ENCODE measurements around the gene LIMA1.

- TF ChIP-seq SMC3 (IDR thresholded peaks at IDR 0.05; ENCODE audit: low read depth, low read length) (no peak), CTCF (conservative IDR thresholded peaks at IDR 0.05; ENCODE audit: low read depth, low read length) (no peak), RAD21 (IDR thresholded peaks at IDR 0.05; ENCODE audit: low read length) (no peak), MXI1 (IDR thresholded peaks at IDR 0.05; ENCODE audit: borderline replicate concordance, low read depth, low read length) (no peak; the same call in 1 of the 2 replicates), POLR2A (IDR thresholded peaks at IDR 0.05; ENCODE audit: low read depth, low read length) (no peak), MAFK (IDR thresholded peaks at IDR 0.05; ENCODE audit: low read depth, low read length) (no peak), CEBPB (IDR thresholded peaks at IDR 0.05; ENCODE audit: low read depth, low read length) (no peak), RFX5 (IDR thresholded peaks at IDR 0.05; ENCODE audit: low read depth, low read length) (no peak), MAZ (IDR thresholded peaks at IDR 0.05; ENCODE audit: borderline replicate concordance, low read depth, low read length) (no peak), NFE2L2 (IDR thresholded peaks at IDR 0.05; ENCODE audit: low read depth, low read length) (no peak), BHLHE40 (IDR thresholded peaks at IDR 0.05; ENCODE audit: low read depth, low read length) (no peak), RCOR1 (IDR thresholded peaks at IDR 0.05; ENCODE audit: insufficient replicate concordance, low read length) (no peak), CHD1 (IDR thresholded peaks at IDR 0.05; ENCODE audit: low read depth, low read length) (no peak), ELK1 (IDR thresholded peaks at IDR 0.05; ENCODE audit: borderline replicate concordance, low read depth, low read length) (no peak)
Observed at GRCh38 chr12:50166799-50167048, 116.6 kb downstream of the LIMA1 start.

Data from IMR-90 (cell line).